Astrocyte of the spinal cord (primary cell): ENCODE results near the gene EPB41L4A.

Source experiments
- DNase-seq: peaks from one replicate; pipeline ENCODE4 v3.0.0; 2011; ENCODE audit warnings: low read depth, low spot score
- H3K4me3 ChIP-seq: 2 replicates; pipeline ENCODE4 v1.5.1; 2011; ENCODE audit warnings: low read depth, mild to moderate bottlenecking, low read length, moderate library complexity
- CTCF ChIP-seq: IDR thresholded peaks from 2 replicates; pipeline ENCODE4 v1.5.1; 2012; ENCODE audit warnings: low read depth, mild to moderate bottlenecking, low read length, inconsistent platforms
- in situ Hi-C: cut with HindIII; loops from 2 replicates; pipeline ENCODE4 v1.10.0; 2017; ENCODE audit warnings: low sequenced_read_pairs

EPB41L4A gene

GRCh38 chr5:112160652-112161391 lies 258.3 kb downstream of the EPB41L4A start:
- DNase-seq, result peak; percentile 92
- peak overlapping the region; percentile 98 for H3K4me3 ChIP-seq
- TF ChIP-seq CTCF, result peak; percentile 99
- in situ Hi-C loops, result no loop called here

- TF ChIP-seq CTCF, result no peak
- DNase-seq, result no peak
- H3K4me3 ChIP-seq, result no peak overlapping the region
- in situ Hi-C loops, result no loop called here
Measured at GRCh38 chr5:112159435-112159834, 259.6 kb downstream of the EPB41L4A start.

GRCh38 chr5:112156211-112156610 lies 262.9 kb downstream of the EPB41L4A start:
- in situ Hi-C loops, result no loop called here

GRCh38 chr5:112154940-112155686 lies 264.0 kb downstream of the EPB41L4A start:
- TF ChIP-seq CTCF, result no peak
- in situ Hi-C loops, result no loop called here
- no peak overlapping the region for H3K4me3 ChIP-seq
- DNase-seq, result no peak

More at GRCh38 chr5:112156211-112156610, 262.9 kb downstream of the EPB41L4A start:
- DNase-seq, result no peak
- TF ChIP-seq CTCF, result no peak
- no peak overlapping the region for H3K4me3 ChIP-seq

GRCh38 chr5:112149727-112150126 lies 269.4 kb downstream of the EPB41L4A start:
- in situ Hi-C loops, result no loop called here
- DNase-seq, result no peak
- TF ChIP-seq CTCF, result no peak
- H3K4me3 ChIP-seq, result no peak overlapping the region

GRCh38 chr5:112146323-112147226 lies 272.5 kb downstream of the EPB41L4A start:
- DNase-seq, result peak; percentile 86
- peak; percentile 66 for TF ChIP-seq CTCF
- H3K4me3 ChIP-seq, result no peak overlapping the region
- in situ Hi-C loops, result no loop called here
